Adrenal gland (tissue), 12 donors: ENCODE results near the gene APOO. TPM values are rescaled to one million over a fixed set of nuclear protein-coding genes. Genes with fewer than 3 reads are reported as not detected.
"Not testable (repeated sequence)": the region's sequence is repeated elsewhere in the genome, so short reads cannot be mapped to it uniquely, and the experiment has no call there.

Experiments
- DNase-seq, 7 donors: peaks; one replicate each; pipeline ENCODE4 v3.0.0-alpha.2; 2019 to 2020
- H3K27ac ChIP-seq, 5 donors: fragments of 200-600 bp; sonication (generic) in 4 of 5; 1 replicate in 3 of 5; 2 replicates in 2 of 5; pipeline versions ENCODE4 v1.5.1 to v1.8.0; 2016 to 2020; ENCODE audit warnings: mild to moderate bottlenecking in 1 of 5
- H3K27me3 ChIP-seq: fragments of 200-600 bp; 2 replicates; pipeline ENCODE4 v1.8.0; 2021
- H3K36me3 ChIP-seq, 2 donors: fragments of 200-600 bp; replicated peaks in 1 of 2; 1 replicate in 1 of 2; 2 replicates in 1 of 2; pipeline versions ENCODE4 v1.5.1 to v1.8.0; 2018 to 2022
- H3K4me1 ChIP-seq, 2 donors: fragments of 200-600 bp; replicated peaks in 1 of 2; 1 replicate in 1 of 2; 2 replicates in 1 of 2; pipeline versions ENCODE4 v1.5.1 to v1.8.0; 2018 to 2021
- H3K4me3 ChIP-seq, 4 donors: fragments of 200-600 bp; sonication (generic) in 3 of 4; one replicate each; pipeline ENCODE4 v1.5.1; 2016 to 2018
- H3K9me3 ChIP-seq, 3 donors: fragments of 200-600 bp; sonication (generic) in 1 of 3; replicated peaks in 1 of 3; 1 replicate in 2 of 3; 2 replicates in 1 of 3; pipeline versions ENCODE4 v1.5.1 to v1.8.0; 2016 to 2021
- CTCF ChIP-seq, 6 experiments: fragments of 450-650 bp in 4 of 6; fragments of 200-600 bp in 2 of 6; sonication (generic) in 1 of 6; IDR thresholded peaks; 1 replicate in 5 of 6; 2 replicates in 1 of 6; pipeline versions ENCODE4 v1.5.1 to v1.8.0; 2016 to 2021; ENCODE audit warnings: antibody characterized with exemption in 6 of 6, mild to moderate bottlenecking in 2 of 6, moderate library complexity in 1 of 6
- POLR2A ChIP-seq, 2 donors: fragments of 450-650 bp; IDR thresholded peaks; one replicate each; pipeline ENCODE4 v1.6.1; 2017; ENCODE audit warnings: antibody characterized with exemption in 2 of 2, mild to moderate bottlenecking in 2 of 2, moderate library complexity in 1 of 2
- WGBS, 4 donors: extraction: QIAGEN DNeasy Blood & Tissue Kit in 2 of 4; methylation state at CpG; one replicate each; pipeline versions ENCODE4 v1.1.5 to v1.1.7; 2013 to 2017; 5-methylcytosine and 5-hydroxymethylcytosine counted together
- intact Hi-C, 2 donors: fragments of 100-400 bp; cut with DNase I; formaldehyde crosslinking; loops; one replicate each; pipeline versions ENCODE4 v1.14.1 to v1.15.0; 2022 to 2023
- polyA plus RNA-seq, 3 donors: library from polyadenylated mRNA; stranded (reverse); fragments of 200-250 nt in 2 of 3; fragments of 350-450 nt in 1 of 3; fragmentation: Illumina TruSeq in 1 of 3; extraction: RNeasy Lipid Tissue Mini Kit (QIAGEN cat#74804) in 1 of 3; gene quantifications; one replicate each; pipeline ENCODE4 v1.2.3, GENCODE V29; 2013 to 2014
- total RNA-seq, 9 donors: library from RNA; depleted of rRNA in 4 of 9; stranded (reverse); fragments of >200 nt in 4 of 9; fragments of 120-200 nt in 1 of 9; fragmentation: NEBNext Ultra II Directional in 1 of 9; extraction: Animal tissue kit (Norgen Biotek cat#: 25700) in 1 of 9; gene quantifications; one replicate each; pipeline versions ENCODE4 v1.1.0 to v1.2.4, GENCODE V29; 2013 to 2023
- donor health status: healthy with polysubstance abuse.
- donor health status: Bipolar disorder and iron deficiency.
- donor health status: DM: yes; HTN: yes; CAD: no.
- donor health status: DM: no; HTN: no; CAD: no.
- donor health status: DM: no; HTN: no; CAD: no.
- donor health status: DM: yes; HTN: yes; CAD: no.

The APOO gene
- total and polyA plus RNA-seq, 12 donors = 12.9 to 177 (median 27.3) TPM

DNA sequence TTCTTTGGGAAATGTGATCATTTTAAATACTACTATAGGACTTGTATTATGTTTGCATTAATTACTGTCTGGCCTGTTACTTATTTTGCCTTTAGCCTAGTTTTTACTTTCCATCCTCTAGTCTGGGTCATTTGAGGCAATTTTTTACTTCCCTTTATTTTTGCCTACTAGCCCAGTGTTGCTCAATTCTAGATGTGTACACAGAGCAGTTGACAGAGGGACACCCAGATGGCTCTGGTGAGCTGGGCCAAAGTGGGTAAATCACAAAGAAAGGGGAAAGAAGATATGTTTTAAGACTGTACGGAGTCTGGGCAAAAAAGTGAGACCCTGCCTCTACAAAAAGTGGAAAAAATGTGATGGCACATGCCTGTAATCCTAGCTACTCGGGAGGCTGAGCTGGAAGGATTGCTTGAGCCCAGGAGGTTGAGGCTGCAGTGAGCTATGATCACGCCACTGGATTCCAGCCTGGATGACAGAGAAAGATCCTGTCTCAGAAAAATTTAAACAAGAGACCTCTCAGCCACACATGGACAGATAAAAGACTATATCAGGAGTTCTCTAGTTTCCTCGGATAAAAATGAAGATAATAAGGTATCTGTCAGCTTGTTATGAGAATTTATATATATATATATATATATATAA is 35.7 kb downstream of the APOO start:
- H3K4me3 ChIP-seq = no peak overlapping the region
- no peaks in the 10 kb centered on the region for H3K27me3 ChIP-seq
- no peak overlapping the region for H3K27ac ChIP-seq
- H3K9me3 ChIP-seq = no peaks in the 10 kb centered on the region
- no peaks in the 10 kb centered on the region for H3K4me1 ChIP-seq
- WGBS, 4 donors = 71 to 80% (median 75%) methylated on average over 4 of the region's 4 CpGs
- no peak for TF ChIP-seq CTCF (IDR thresholded peaks at IDR 0.05)
- TF ChIP-seq POLR2A (IDR thresholded peaks at IDR 0.05) = no peak
- intact Hi-C loops = no loop called here
- H3K36me3 ChIP-seq = no peaks in the 10 kb centered on the region
- peak in 2 of 7 donors; percentile 13 to 31 for DNase-seq

GRCh38 chrX:23870041-23870440 is 37.7 kb downstream of the APOO start:
- Histone ChIP-seq H3K27ac (no peak overlapping the region), H3K36me3 (no peaks in the 10 kb centered on the region), H3K4me3 (no peak overlapping the region), H3K27me3 (no peaks in the 10 kb centered on the region), H3K4me1 (no peaks in the 10 kb centered on the region), H3K9me3 (no peaks in the 10 kb centered on the region)
- intact Hi-C loops = no loop called here
- no peak for DNase-seq
- 75 to 87% (median 82%) methylated on average over 2 of the region's 2 CpGs for WGBS, 4 donors
- TF ChIP-seq POLR2A (IDR thresholded peaks at IDR 0.05) (no peak), CTCF (IDR thresholded peaks at IDR 0.05) (no peak)

GRCh38 chrX:23864742-23865326 is 42.9 kb downstream of the APOO start:
- no peak overlapping the region for H3K4me3 ChIP-seq
- no peaks in the 10 kb centered on the region for H3K36me3 ChIP-seq
- TF ChIP-seq CTCF (IDR thresholded peaks at IDR 0.05) (no peak), POLR2A (IDR thresholded peaks at IDR 0.05) (no peak)
- 82 to 97% (median 94%) methylated on average over 2 to 5 of the region's 5 CpGs for WGBS, 4 donors
- no peaks in the 10 kb centered on the region for H3K27me3 ChIP-seq
- intact Hi-C loops = no loop called here
- no peak overlapping the region for H3K27ac ChIP-seq
- H3K9me3 ChIP-seq = no peaks in the 10 kb centered on the region
- DNase-seq = no peak
- H3K4me1 ChIP-seq = no peaks in the 10 kb centered on the region

- intact Hi-C loops, H3K27ac ChIP-seq, H3K36me3 ChIP-seq, H3K4me3 ChIP-seq, H3K4me1 ChIP-seq, DNase-seq, H3K9me3 ChIP-seq, H3K27me3 ChIP-seq: not testable (repeated sequence)
- WGBS, 4 donors = 68 to 100% (median 87%) methylated on average over 2 of the region's 2 CpGs
Measured at GRCh38 chrX:23861952-23862351, 45.8 kb downstream of the APOO start.
